ENCODE measurements around the gene L2HGDH. TPM values are rescaled to one million over a fixed set of nuclear protein-coding genes. Genes with fewer than 3 reads are reported as not detected.
"Not testable (repeated sequence)": the region's sequence is repeated elsewhere in the genome, so short reads cannot be mapped to it uniquely, and the experiment has no call there.

Gene L2HGDH
- total RNA-seq, 2 experiments from 2014 or later = 8.7 to 19.8 TPM

GRCh38 chr14:50357124-50357523 lies 45.1 kb upstream of the L2HGDH start:
- no TSS peak for BruUV-seq (replicated peaks)
- TF ChIP-seq, protein P1, sequence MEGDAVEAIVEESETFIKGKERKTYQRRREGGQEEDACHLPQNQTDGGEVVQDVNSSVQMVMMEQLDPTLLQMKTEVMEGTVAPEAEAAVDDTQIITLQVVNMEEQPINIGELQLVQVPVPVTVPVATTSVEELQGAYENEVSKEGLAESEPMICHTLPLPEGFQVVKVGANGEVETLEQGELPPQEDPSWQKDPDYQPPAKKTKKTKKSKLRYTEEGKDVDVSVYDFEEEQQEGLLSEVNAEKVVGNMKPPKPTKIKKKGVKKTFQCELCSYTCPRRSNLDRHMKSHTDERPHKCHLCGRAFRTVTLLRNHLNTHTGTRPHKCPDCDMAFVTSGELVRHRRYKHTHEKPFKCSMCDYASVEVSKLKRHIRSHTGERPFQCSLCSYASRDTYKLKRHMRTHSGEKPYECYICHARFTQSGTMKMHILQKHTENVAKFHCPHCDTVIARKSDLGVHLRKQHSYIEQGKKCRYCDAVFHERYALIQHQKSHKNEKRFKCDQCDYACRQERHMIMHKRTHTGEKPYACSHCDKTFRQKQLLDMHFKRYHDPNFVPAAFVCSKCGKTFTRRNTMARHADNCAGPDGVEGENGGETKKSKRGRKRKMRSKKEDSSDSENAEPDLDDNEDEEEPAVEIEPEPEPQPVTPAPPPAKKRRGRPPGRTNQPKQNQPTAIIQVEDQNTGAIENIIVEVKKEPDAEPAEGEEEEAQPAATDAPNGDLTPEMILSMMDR (conservative IDR thresholded peaks at IDR 0.05; ENCODE audit: low read length) = no peak
- no peak for TF ChIP-seq EZH2phosphoT487 (IDR thresholded peaks at IDR 0.05; ENCODE audit: borderline replicate concordance, low read depth, low read length)
- Histone ChIP-seq H4K20me1 (ENCODE audit: insufficient read depth, low read length) (no peaks in the 10 kb centered on the region), H3K4me1 (ENCODE audit: insufficient read depth, low read length, poor library complexity, severe bottlenecking) (no peaks in the 10 kb centered on the region), H3K9me3 (ENCODE audit: low read length) (no peaks in the 10 kb centered on the region), H3K36me3 (ENCODE audit: insufficient read depth, low read length) (no peaks in the 10 kb centered on the region), H3K27ac (ENCODE audit: low read depth, low read length, poor library complexity, severe bottlenecking) (no peak overlapping the region), H2AFZ (ENCODE audit: low read length) (no peak overlapping the region), H3K9me2 (ENCODE audit: insufficient read depth, low read length) (no peaks in the 10 kb centered on the region), H3K4me2 (ENCODE audit: low read length) (no peak overlapping the region), H3K79me2 (ENCODE audit: insufficient read depth, low read depth, low read length) (no peaks in the 10 kb centered on the region), H3K4me3 (ENCODE audit: low read depth, low read length, poor library complexity, severe bottlenecking) (no peak overlapping the region)
- no peak for DNase-seq (ENCODE audit: low spot score)
- ChIA-PET POLR2A (interaction anchor here (0.9 to 1.6 kb wide), 2 partner anchors 22 to 26 kb away, joined by 3 to 4 read pairs; no protein-coding TSS in a partner anchor), CTCF (ENCODE audit: unreplicated experiment) (no interaction called here)
- intact Hi-C loops (cut with micrococcal nuclease; ENCODE audit: unreplicated experiment) = no loop called here

DNA sequence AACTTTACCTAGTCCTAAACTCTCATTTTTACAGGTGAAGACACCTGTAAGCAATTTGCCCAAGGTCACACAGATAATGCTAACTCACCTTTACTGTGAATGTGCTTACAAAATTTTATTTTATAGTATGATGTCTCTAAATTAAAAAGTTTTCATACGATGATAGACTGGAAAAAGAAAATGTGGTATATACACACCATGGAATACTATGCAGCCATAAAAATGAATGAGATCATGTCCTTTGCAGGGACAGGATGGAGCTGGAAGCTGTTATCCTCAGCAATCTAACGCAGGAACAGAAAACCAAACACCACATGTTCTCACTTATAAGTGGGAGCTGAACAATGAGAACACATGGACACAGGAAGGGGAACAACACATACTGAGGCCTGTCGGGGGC lies 44.3 kb upstream of the L2HGDH start:
- CTCF ChIA-PET (ENCODE audit: unreplicated experiment); H3K4me2 ChIP-seq (ENCODE audit: low read length); H3K27ac ChIP-seq (ENCODE audit: low read depth, low read length, poor library complexity, severe bottlenecking); H3K9me2 ChIP-seq (ENCODE audit: insufficient read depth, low read length); H2AFZ ChIP-seq (ENCODE audit: low read length); H4K20me1 ChIP-seq (ENCODE audit: insufficient read depth, low read length); intact Hi-C loops (cut with micrococcal nuclease; ENCODE audit: unreplicated experiment); H3K79me2 ChIP-seq (ENCODE audit: insufficient read depth, low read depth, low read length); BruUV-seq (replicated peaks); H3K36me3 ChIP-seq (ENCODE audit: insufficient read depth, low read length); H3K4me3 ChIP-seq (ENCODE audit: low read depth, low read length, poor library complexity, severe bottlenecking); H3K4me1 ChIP-seq (ENCODE audit: insufficient read depth, low read length, poor library complexity, severe bottlenecking); DNase-seq (ENCODE audit: low spot score); H3K9me3 ChIP-seq (ENCODE audit: low read length): not testable (repeated sequence)
- POLR2A ChIA-PET = interaction anchor here (0.9 to 1.6 kb wide), 2 partner anchors 21 to 25 kb away, joined by 3 to 4 read pairs; no protein-coding TSS in a partner anchor

- intact Hi-C loops (cut with micrococcal nuclease; ENCODE audit: unreplicated experiment) = no loop called here
- Histone ChIP-seq H3K4me1 (ENCODE audit: insufficient read depth, low read length, poor library complexity, severe bottlenecking) (no peaks in the 10 kb centered on the region), H2AFZ (ENCODE audit: low read length) (no peak overlapping the region), H3K9me2 (ENCODE audit: insufficient read depth, low read length) (no peaks in the 10 kb centered on the region), H3K4me3 (ENCODE audit: low read depth, low read length, poor library complexity, severe bottlenecking) (no peak overlapping the region), H4K20me1 (ENCODE audit: insufficient read depth, low read length) (no peaks in the 10 kb centered on the region), H3K4me2 (ENCODE audit: low read length) (no peak overlapping the region), H3K27ac (ENCODE audit: low read depth, low read length, poor library complexity, severe bottlenecking) (no peak overlapping the region), H3K79me2 (ENCODE audit: insufficient read depth, low read depth, low read length) (no peaks in the 10 kb centered on the region), H3K9me3 (ENCODE audit: low read length) (no peaks in the 10 kb centered on the region), H3K36me3 (ENCODE audit: insufficient read depth, low read length) (no peaks in the 10 kb centered on the region)
- no TSS peak for BruUV-seq (replicated peaks)
- ChIA-PET CTCF (ENCODE audit: unreplicated experiment) (no interaction called here), POLR2A (interaction anchor here (1.6 kb wide), 1 partner anchor 24 kb away, joined by 4 read pairs; no protein-coding TSS in a partner anchor)
- no peak for TF ChIP-seq EZH2phosphoT487 (IDR thresholded peaks at IDR 0.05; ENCODE audit: borderline replicate concordance, low read depth, low read length)
- TF ChIP-seq, protein P1 (conservative IDR thresholded peaks at IDR 0.05; ENCODE audit: low read length) = no peak
- DNase-seq (ENCODE audit: low spot score) = no peak
Measured at GRCh38 chr14:50355692-50356091, 43.7 kb upstream of the L2HGDH start.
